T47D (cell line): ENCODE results near the gene PSMB5.
"Not testable (repeated sequence)": the region's sequence is repeated elsewhere in the genome, so short reads cannot be mapped to it uniquely, and the experiment has no call there.

Experiments used
- DNase-seq, 2 experiments: peaks; one replicate each; pipeline versions ENCODE4 v3.0.0 to v3.0.0-alpha.2; 2011 to 2012; ENCODE audit warnings: low read depth in 1 of 2, low spot score in 1 of 2
- JUND ChIP-seq: IDR thresholded peaks from 2 replicates; pipeline ENCODE4 v1.6.1; 2012; ENCODE audit warnings: low read depth
- in situ Hi-C: cut with HindIII; loops from 2 replicates; pipeline ENCODE4 v1.10.0; 2016; ENCODE audit warnings: low sequenced_read_pairs, low pct_unique_long_range_greater_than_20kb

The PSMB5 gene

GRCh38 chr14:23028799-23029198, 5.9 kb downstream of the PSMB5 start:
- DNase-seq, result no peak
- TF ChIP-seq JUND, result no peak
- in situ Hi-C loops, result no loop called here

GRCh38 chr14:23025151-23025814, 9.4 kb downstream of the PSMB5 start:
- no peak for TF ChIP-seq JUND
- in situ Hi-C loops, result no loop called here
- DNase-seq, result no peak

DNA sequence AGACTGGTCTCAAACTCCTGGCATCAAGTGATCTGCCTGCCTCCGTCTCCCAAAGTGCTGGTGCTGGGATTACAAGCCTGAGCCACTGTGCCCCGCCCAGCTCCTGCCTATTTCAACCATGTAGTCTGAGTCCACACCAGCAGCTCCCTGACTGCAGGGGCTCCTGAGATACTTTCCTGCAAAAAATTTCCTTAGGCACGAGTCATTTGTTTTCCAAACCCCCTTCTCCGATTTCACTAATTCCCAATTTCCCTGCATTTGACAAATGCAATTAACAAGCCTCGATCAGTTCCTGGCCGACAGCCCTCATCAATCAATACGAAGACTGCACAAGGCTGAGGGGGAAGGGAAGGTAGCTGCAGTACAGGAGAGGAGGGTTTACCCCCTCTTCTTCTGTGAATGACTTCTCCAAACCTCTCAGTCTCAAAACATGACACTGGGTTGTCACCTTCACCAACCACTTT, 10.1 kb downstream of the PSMB5 start:
- DNase-seq, result no peak
- in situ Hi-C loops, result no loop called here
- TF ChIP-seq JUND, result no peak

DNA sequence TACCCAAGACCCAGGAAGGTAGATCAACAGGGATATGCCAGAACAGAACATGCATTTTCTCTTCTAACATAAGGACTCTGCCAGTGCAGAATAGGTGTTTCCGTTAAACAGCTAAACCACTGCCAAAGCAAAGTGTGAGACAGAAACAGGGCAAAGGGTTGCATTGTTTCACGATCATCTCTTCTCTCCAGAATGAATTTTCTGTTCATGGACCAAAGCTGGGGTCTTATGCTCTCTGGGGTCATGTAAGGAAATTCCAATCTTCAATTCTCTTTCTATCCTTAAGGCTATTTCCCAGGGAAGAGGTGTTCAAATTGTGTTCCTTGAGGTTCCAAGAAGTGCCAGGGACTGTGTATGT, 10.9 kb downstream of the PSMB5 start:
- in situ Hi-C loops, result no loop called here
- no peak for DNase-seq
- TF ChIP-seq JUND, result no peak

DNA sequence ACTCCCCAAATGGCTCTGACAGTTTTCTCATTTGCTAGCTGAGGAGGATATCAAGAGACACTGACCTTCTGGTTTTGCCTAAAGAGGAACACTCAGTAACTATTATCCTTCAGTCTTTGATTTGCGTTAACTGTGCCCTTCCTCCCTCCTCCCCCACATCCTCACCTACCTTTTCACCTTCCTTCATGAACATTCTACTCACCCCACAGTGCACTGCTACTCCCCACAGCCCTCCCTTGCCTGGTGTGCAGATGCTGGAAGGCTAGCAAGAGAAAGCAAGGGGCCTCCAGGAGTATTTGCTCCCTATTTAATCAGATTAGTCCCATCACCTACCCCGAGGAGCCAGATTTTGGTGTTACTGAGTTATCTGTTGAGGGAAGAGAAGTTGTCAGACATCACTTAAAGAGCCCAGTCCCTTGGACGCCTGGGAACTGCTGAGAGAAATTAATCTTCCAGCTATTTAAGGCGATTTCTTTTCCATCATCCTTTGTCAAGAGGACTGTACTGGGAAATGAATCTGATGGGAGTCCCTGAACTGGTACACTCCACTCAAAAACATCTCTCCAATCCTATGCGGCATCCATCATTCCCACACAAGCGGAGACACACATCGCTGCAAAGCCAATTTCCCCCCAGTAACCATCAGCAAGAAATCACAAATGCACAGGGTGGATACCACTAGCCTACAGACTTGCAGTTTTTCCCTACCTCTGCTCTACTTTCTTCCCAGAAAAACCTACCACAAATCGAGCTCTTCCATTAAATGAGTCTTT, 11.5 kb downstream of the PSMB5 start:
- in situ Hi-C loops, result no loop called here
- DNase-seq, result no peak
- no peak for TF ChIP-seq JUND

DNA sequence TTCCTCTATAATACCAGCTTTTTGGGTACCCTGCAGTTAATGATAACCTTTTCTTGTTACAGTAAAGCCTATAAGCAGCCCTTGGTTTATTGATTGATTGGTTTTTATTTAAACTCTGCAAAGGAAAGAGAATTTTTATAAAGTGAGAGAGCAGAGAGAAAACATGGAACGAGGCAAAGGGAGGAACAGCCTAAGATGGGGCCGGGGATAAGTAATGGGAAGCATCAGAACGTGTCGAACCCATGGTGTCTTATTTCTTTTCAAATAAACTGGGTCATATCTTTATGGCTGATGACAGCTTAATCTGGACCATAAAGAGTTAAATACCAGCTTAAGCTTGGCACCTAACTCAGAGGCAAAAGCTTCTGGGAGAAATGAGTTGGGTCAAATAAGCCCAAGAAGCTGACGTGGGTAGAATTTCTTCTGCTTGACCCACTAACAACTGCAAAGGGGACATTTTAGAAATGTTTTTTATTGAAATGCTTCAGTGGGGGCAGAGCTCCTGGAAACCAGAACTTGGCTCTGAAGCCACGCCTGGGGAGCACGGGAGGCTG, 12.7 kb downstream of the PSMB5 start:
- in situ Hi-C loops, result no loop called here
- no peak for TF ChIP-seq JUND
- no peak for DNase-seq

- in situ Hi-C loops, result no loop called here
- no peak for DNase-seq
- TF ChIP-seq JUND, result no peak
Observed at GRCh38 chr14:23021434-23021833, 13.3 kb downstream of the PSMB5 start.

GRCh38 chr14:23020143-23021128, 14.3 kb downstream of the PSMB5 start:
- no peak for DNase-seq
- in situ Hi-C loops, result no loop called here
- TF ChIP-seq JUND, result no peak

DNA sequence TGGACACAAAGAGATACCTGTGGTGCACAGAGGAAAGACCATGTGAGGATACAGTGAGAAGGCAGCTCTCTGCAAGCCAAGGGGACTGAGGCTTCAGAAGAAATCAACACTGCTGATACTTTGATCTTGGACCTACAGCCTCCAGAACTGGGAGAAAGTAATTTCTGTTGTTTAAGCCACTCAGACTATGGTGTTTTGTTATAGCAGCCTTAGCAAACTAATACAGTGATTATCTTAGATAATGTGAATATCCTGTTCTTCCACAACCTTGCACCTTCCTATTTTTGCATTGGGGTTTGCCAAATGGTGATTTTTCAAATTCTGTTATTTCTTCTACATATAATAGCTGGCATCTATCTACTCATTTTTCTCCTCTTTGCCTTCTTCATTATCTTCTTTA, 16.6 kb downstream of the PSMB5 start:
- no peak for DNase-seq
- in situ Hi-C loops, result no loop called here
- TF ChIP-seq JUND, result no peak

DNA sequence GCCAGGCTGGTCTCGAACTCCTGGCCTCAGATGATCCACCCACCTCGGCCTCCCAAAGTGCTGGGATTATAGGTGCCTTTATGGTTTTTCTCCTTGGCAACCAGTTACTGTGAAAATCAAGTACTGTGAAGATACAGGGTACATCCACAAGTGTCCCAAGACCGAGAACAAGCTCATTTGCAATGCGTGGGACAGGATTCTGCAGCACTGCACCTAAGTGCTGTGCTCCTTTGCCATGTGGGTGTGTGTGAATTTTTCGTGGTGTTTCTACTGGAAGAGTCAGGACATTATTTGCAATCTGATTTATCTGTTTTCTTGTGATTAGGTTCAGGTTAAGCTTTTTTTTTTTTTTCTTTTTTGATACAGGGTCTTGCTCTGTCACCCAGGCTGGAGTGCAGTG, 17.6 kb downstream of the PSMB5 start:
- in situ Hi-C loops, result no loop called here

DNA sequence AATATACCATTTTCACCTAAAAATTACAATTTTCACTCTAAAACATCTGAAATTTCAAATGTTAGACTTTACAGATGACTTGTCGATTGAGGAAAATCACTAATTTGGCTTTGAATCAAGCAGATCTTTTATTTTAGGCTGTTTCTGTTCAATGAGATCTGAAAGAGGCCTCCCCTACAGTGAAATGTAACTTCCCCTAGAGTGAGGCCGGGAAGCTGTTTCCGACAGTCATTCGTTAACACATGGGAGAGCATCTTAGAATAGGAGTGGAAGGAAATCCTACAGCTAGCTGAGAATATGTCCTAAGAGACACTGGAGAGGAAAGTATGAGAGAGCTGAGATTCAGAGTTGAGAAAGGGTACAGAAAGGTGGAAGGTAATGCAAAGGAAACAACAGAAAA, 19.1 kb downstream of the PSMB5 start:
- no peak for TF ChIP-seq JUND
- in situ Hi-C loops, result no loop called here
- no peak for DNase-seq

More for the DNA sequence above, 17.6 kb downstream of the PSMB5 start:
- no peak for DNase-seq
- no peak for TF ChIP-seq JUND

DNA sequence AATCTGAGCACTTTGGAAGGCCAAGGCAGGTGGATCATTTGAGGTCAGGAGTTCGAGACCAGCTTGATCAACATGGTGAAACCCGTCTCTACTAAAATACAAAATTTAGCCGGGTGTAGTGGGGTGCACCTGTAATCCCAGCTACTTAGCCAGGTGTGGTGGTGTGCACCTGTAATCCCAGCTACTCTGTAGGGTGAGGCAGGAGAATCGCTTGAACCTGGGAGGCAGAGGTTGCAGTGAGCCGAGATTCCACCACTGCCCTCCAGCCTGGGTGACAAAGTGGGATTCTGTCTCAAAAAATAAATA, 21.0 kb downstream of the PSMB5 start:
- in situ Hi-C loops, DNase-seq: not testable (repeated sequence)

GRCh38 chr14:23013054-23013748, 21.5 kb downstream of the PSMB5 start:
- in situ Hi-C loops, result no loop called here
- no peak for TF ChIP-seq JUND

More at GRCh38 chr14:23013054-23013748, 21.5 kb downstream of the PSMB5 start:
- DNase-seq, result no peak
